Measurements from ENCODE around the gene MCC. TPM values are rescaled to one million over a fixed set of nuclear protein-coding genes. Genes with fewer than 3 reads are reported as not detected.

Gene MCC
- total RNA-seq, 2 donors from 2014 or later: 4.3 TPM

DNA sequence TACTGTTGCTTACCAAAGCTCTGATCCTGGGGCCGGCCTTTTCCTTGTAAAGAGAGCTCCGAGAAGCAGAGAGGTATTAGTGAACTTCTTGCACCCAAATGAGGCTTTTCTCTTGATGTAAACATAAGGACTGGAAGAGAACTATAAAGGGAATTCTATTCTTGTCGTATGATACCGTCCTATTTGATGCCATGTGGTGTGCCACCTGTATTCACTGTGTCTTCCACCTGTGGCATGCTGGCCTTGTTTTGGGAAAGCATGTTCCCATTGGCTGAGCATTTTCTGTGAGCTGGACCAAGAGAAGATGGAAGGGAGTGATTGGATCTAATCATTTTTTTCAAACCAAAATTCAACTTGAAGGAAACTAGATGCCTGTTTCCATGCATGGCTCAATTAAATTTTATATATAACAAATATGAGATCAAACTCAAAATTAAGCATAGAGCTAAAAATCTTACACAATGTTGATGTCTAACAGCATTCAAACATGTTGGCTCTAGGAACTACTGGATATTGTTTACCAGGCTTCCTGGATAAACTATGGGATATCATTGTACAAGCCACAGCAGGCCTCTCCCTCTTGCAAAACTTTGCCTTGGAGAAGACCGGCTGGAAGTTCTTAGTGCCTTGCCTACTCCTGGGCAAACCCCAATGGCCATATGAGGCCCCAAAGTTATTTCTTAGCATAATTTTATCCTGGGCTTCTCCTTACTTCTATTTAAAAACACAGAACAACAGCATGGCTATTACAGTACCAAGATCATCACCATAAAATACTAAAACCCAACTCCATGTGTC lies 168.8 kb downstream of the MCC start:
- H3K27me3 Mint-ChIP-seq: no peaks in the 10 kb centered on the region
- no peaks in the 10 kb centered on the region for H3K36me3 Mint-ChIP-seq (ENCODE audit: low read depth)
- no peak overlapping the region for H3K4me3 Mint-ChIP-seq
- ATAC-seq (replicated peaks): no peak
- no peaks in the 10 kb centered on the region for H3K4me1 Mint-ChIP-seq
- H3K27ac Mint-ChIP-seq: no peak overlapping the region
- no peaks in the 10 kb centered on the region for H3K9me3 Mint-ChIP-seq

DNA sequence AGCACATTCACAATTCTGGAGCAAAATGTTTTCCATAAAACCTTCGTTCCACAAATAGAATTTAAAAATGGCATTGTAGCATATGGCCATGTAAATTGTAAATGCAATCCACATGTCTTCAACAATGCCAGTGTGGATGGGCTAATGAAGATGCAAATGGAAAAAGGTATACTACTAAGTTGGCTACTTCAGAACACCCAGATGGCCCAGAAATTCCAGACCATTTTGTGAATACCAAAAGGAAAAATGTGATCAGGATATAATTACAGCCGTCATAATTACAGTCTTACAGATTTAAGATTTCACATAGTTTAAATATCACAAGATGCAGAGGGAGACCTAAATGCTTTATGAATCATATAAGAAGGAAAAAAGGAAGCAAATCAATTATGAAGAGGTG lies 170.6 kb downstream of the MCC start:
- Mint-ChIP-seq H3K36me3 (ENCODE audit: low read depth) (no peaks in the 10 kb centered on the region), H3K4me1 (no peaks in the 10 kb centered on the region), H3K4me3 (no peak overlapping the region), H3K27ac (no peak overlapping the region), H3K9me3 (no peaks in the 10 kb centered on the region), H3K27me3 (no peaks in the 10 kb centered on the region)
- ATAC-seq (replicated peaks): no peak

DNA sequence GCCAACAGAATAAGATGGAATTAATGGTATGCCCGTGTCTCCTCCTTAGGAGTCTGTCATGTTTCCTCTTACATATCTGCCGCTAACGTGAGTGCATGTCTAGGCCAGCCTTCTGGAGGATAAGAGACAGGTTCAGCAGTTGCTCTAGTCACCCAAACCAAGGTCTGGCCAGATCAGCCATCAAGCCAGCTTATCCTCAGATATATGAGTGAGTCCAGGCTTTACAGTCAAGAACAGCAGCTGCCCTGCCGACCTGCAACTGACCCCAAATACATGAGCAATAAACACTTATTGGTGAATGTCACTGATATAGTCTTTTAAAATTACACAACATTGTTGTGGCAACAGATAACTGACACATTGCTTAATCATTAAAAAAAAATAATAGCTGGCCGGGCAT lies 177.0 kb downstream of the MCC start:
- ATAC-seq (replicated peaks): no peak
- H3K27ac Mint-ChIP-seq: no peak overlapping the region
- no peaks in the 10 kb centered on the region for H3K9me3 Mint-ChIP-seq
- H3K36me3 Mint-ChIP-seq (ENCODE audit: low read depth): no peaks in the 10 kb centered on the region
- H3K27me3 Mint-ChIP-seq: peaks cover 16% of the 10 kb centered on the region
- H3K4me1 Mint-ChIP-seq: no peaks in the 10 kb centered on the region
- H3K4me3 Mint-ChIP-seq: no peak overlapping the region

DNA sequence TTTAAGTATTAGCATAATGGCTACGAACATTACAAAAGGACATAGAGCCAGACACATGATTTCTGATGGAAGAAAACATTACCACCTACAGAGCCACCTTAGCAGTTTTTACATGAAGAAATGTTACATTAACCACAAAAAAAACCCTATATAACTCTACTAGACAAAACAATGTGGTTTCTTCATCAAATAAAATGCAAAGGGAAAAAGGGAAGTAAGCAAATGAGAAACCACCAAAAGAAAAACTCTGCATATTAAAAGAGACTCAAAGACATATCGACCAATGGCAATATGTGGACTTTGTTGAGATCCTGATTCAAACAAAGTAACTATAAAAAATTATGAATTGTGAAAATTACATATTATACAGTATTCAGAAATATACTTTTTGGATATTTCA lies 186.1 kb downstream of the MCC start:
- Mint-ChIP-seq H3K36me3 (ENCODE audit: low read depth) (no peaks in the 10 kb centered on the region), H3K4me1 (no peaks in the 10 kb centered on the region), H3K4me3 (no peak overlapping the region), H3K9me3 (no peaks in the 10 kb centered on the region), H3K27ac (no peak overlapping the region), H3K27me3 (peaks cover 26% of the 10 kb centered on the region)
- no peak for ATAC-seq (replicated peaks)

DNA sequence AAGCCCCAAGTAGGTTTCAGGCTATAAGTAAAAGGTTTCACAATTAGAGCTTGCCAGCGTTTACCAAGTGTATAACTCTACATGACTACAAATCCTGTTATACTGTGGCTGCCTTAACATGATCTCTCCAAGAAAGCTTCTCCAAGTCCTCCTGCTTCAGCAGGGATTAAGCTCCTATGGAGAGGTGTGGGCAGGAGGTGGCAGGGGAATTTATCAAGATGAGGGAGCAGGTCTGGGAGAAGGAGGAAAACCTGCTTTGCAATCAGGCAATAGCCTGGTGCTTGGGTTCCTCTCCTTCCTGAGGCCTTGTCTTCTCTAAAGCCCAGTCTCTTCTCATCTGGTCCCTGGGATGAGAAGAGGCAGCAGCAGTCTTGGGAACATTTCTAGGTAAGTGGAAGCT lies 188.7 kb downstream of the MCC start:
- H3K4me3 Mint-ChIP-seq: no peak overlapping the region
- H3K4me1 Mint-ChIP-seq: peaks cover 5% of the 10 kb centered on the region
- no peak for ATAC-seq (replicated peaks)
- no peak overlapping the region for H3K27ac Mint-ChIP-seq
- no peaks in the 10 kb centered on the region for H3K36me3 Mint-ChIP-seq (ENCODE audit: low read depth)
- peaks cover 25% of the 10 kb centered on the region for H3K27me3 Mint-ChIP-seq
- H3K9me3 Mint-ChIP-seq: no peaks in the 10 kb centered on the region

DNA sequence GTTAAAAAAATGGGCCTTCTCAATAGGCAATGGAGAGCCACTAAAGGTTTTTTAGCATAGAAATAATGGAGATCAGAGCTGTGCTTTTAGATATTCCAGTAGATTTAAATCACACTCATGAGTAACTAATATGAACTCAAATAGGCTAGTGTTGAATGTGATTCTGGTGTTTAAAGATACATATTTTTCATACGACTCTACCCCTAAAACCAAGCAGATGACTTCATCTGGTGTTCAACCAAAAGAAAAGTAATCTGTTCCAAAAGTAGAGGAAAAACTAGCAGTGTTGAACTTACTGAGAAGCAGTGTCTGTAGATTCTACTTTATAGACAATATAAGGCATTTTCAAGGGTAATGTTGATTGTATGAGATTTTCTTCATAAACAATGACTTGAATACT lies 191.6 kb downstream of the MCC start:
- ATAC-seq (replicated peaks): no peak
- no peaks in the 10 kb centered on the region for H3K9me3 Mint-ChIP-seq

DNA sequence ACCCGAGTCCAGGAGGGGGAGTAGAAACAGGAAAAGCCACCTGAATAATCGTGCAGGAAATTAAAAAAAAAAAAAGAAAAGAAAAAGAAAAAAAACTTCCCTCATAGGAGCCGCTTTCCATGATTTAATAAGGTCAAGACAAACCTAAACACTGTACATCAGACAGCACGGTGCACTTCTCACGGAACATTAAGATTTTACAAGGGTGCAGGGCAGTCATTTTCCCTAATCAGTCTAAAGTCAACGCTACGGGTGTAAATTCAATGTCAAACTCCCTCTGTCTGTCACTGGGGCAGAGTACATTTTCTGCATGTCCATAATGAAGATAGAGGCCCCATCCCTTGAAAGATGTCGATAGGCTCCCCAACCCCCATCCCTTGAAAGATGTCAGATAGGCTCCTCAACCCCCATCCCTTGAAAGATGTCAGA lies 193.1 kb downstream of the MCC start:
- Mint-ChIP-seq H3K27ac (peak overlapping the region; percentile 58), H3K36me3 (ENCODE audit: low read depth) (no peaks in the 10 kb centered on the region), H3K4me3 (peak overlapping the region; percentile 83), H3K4me1 (peaks cover 12% of the 10 kb centered on the region), H3K9me3 (no peaks in the 10 kb centered on the region), H3K27me3 (peaks cover 16% of the 10 kb centered on the region)
- no peak for ATAC-seq (replicated peaks)

More for the DNA sequence above, 191.6 kb downstream of the MCC start:
- no peaks in the 10 kb centered on the region for H3K36me3 Mint-ChIP-seq (ENCODE audit: low read depth)
- H3K4me3 Mint-ChIP-seq: no peak overlapping the region
- peaks cover 12% of the 10 kb centered on the region for H3K4me1 Mint-ChIP-seq
- peaks cover 16% of the 10 kb centered on the region for H3K27me3 Mint-ChIP-seq
- no peak overlapping the region for H3K27ac Mint-ChIP-seq

DNA sequence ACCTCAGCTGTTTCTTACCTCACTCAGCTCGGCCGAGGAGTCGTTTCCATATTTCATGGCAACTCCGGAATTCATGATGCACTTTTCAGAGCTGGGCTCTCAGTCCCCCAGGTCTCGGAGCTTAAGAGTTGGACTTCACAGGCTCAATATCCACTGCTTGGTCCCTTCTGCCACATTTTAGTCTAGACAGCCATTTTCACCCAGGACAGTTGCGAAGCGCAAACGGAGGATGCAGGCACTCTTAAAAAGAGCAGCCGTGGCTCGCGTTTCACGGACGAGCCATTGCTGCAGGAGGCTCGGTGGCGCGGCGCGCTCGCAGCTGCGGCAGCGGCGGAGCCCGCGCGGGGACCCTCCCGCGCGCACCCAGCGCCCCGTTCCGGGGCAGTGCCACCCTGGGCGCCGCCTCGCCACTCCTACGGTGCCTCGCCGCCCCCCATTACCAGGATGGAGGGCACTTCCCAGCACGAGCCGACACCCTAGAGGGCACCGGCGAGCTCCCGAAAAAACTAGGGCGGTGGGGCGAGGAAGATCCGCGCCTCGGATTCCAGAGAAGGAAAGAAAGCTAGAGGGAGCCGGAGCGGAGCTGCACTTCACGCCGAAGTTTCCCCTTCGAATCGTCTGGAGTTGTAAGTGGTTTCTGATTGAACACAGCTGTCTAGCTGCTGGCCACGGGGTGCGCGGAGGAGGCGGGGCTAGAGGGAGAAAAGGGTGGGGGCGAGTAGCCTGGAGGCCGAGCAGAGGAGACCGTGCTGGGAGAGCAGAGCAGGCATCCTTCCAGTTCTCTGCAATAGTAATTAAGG lies 193.7 kb downstream of the MCC start:
- peak; percentile 96 for ATAC-seq (replicated peaks)
- peak overlapping the region; percentile 83 for H3K4me3 Mint-ChIP-seq
- H3K27me3 Mint-ChIP-seq: peaks cover 16% of the 10 kb centered on the region
- H3K4me1 Mint-ChIP-seq: peaks cover 12% of the 10 kb centered on the region
- H3K36me3 Mint-ChIP-seq (ENCODE audit: low read depth): no peaks in the 10 kb centered on the region
- peak overlapping the region; percentile 58 for H3K27ac Mint-ChIP-seq
- no peaks in the 10 kb centered on the region for H3K9me3 Mint-ChIP-seq

DNA sequence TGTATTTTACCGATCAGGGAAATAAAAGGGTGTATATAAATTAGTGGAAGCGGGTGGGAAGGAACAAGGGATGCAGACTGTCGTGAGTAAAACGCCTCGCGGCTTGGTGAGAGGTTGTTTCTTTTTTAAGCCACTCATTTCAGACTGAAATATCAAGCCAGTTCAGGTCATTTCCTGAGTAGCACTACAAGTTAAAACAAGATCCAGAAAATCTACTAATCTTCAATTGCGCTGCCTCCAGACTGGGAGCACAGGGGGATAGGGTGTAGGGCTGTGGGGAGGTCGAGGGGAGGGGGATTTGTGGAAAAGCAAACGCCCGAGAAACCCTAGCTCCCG lies 194.3 kb downstream of the MCC start:
- H3K4me3 Mint-ChIP-seq: peak overlapping the region; percentile 83
- H3K4me1 Mint-ChIP-seq: peaks cover 12% of the 10 kb centered on the region
- H3K27me3 Mint-ChIP-seq: peaks cover 16% of the 10 kb centered on the region
- no peak overlapping the region for H3K27ac Mint-ChIP-seq
- H3K9me3 Mint-ChIP-seq: no peaks in the 10 kb centered on the region
- ATAC-seq (replicated peaks): peak; percentile 51
- no peaks in the 10 kb centered on the region for H3K36me3 Mint-ChIP-seq (ENCODE audit: low read depth)

DNA sequence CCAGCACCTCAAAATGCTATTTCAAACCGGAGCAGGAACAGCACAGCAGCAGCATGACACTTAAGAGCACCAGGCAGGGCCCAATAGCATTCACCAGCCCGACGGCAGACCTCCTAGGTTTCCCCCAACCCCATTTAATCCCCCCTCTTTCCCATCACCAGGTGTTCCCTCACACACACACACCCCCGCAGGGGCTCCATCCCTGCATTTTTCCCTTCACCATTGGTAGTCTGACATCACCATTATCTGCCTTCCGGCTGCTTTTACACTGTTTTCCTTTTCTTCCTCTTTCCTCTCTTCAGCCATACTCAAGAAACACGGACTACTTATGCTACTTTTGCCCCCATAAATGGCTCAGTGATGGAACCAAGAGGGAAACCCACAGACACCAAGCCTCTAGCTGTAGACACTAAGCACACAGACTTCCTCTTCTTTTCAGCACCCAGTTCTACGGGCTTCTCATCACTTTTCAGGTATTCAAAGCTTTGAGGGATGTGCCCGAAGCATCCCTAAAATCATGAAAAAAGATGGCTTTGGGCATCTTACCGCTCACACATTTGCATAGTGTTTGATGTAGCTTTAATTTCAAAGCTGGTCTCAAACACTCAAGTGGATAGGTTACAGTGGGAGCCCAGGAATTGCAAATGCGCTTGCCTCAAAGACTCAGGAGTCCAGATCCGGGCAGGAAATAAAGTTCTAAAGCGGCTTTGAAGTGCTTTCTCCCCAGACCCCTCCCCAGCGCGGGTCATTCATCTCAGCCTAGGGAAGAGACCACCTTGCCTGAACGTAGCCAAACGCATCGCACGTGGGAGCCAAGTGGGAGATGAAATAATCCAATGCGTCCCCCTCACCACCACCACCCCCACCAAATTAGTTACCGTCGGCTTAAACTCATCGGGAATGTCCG lies 194.9 kb downstream of the MCC start:
- H3K27me3 Mint-ChIP-seq: peaks cover 12% of the 10 kb centered on the region
- no peaks in the 10 kb centered on the region for H3K9me3 Mint-ChIP-seq
- no peak for ATAC-seq (replicated peaks)
- peaks cover 12% of the 10 kb centered on the region for H3K4me1 Mint-ChIP-seq
- H3K27ac Mint-ChIP-seq: no peak overlapping the region
- H3K4me3 Mint-ChIP-seq: peak overlapping the region; percentile 83
- H3K36me3 Mint-ChIP-seq (ENCODE audit: low read depth): no peaks in the 10 kb centered on the region

DNA sequence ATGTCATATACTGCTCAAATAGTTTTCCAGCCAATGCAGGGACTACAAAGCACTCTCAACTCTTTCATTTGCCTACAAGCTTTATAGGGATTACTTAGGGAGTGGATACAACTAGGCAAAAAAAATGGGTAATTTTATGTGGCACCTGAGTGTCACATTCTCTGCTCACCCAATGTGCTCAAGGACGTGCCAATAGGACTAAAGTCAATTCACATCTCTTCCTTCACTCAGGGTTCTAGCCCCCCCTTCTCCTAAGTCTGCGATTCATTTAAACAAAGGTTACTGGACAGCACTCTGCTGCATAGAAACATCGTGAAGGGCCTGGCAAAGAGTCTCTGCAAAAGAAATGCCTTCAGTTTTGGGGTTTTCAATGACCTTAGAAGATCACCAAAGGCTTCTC lies 195.8 kb downstream of the MCC start:
- H3K27ac Mint-ChIP-seq: no peak overlapping the region
- peaks cover 5% of the 10 kb centered on the region for H3K27me3 Mint-ChIP-seq
- peaks cover 12% of the 10 kb centered on the region for H3K4me1 Mint-ChIP-seq
- H3K36me3 Mint-ChIP-seq (ENCODE audit: low read depth): no peaks in the 10 kb centered on the region
- no peak for ATAC-seq (replicated peaks)
- H3K9me3 Mint-ChIP-seq: no peaks in the 10 kb centered on the region
- peak overlapping the region; percentile 83 for H3K4me3 Mint-ChIP-seq

DNA sequence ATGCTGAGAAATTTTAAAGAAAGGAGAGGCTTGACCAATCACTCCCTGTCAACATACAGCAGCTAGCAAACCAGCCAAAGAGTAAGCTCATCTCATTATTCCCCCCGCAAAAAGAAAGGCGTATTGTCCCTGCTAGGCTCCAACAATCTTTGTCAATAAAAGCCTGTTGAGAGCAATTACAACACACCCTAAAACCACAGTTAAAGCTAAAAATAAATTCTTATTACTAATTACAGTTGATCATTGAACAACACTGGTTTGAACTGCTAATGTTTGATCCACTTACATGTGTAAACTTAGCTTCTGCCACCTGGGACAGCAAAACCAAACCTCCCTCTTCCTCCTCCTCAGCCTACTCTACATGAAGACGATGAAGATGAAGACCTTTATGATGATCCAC lies 204.7 kb downstream of the MCC start:
- no peaks in the 10 kb centered on the region for H3K4me1 Mint-ChIP-seq
- no peaks in the 10 kb centered on the region for H3K27me3 Mint-ChIP-seq
- H3K36me3 Mint-ChIP-seq (ENCODE audit: low read depth): no peaks in the 10 kb centered on the region
- no peak overlapping the region for H3K4me3 Mint-ChIP-seq
- no peak for ATAC-seq (replicated peaks)
- no peaks in the 10 kb centered on the region for H3K9me3 Mint-ChIP-seq
- no peak overlapping the region for H3K27ac Mint-ChIP-seq

DNA sequence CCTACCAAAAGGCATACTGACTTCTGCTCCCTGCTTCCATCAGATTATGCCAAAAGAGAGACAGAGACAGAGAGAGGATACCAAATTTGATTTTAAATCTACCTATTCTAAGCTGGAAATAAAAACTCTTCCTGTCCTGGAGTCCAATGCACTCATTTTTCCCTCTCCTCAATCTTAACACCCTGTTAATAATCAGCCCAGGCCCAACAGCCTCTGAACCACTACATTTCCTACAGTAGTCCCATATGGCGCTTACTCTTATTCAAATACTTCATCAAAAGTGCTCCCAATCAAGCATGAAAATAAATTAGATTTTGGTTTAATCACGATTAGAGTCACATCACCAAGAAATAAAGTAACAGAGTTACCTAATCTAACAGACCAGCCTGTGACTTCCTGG lies 205.8 kb downstream of the MCC start:
- Mint-ChIP-seq H3K4me1 (no peaks in the 10 kb centered on the region), H3K27me3 (no peaks in the 10 kb centered on the region), H3K4me3 (no peak overlapping the region), H3K27ac (no peak overlapping the region), H3K9me3 (no peaks in the 10 kb centered on the region), H3K36me3 (ENCODE audit: low read depth) (no peaks in the 10 kb centered on the region)
- ATAC-seq (replicated peaks): no peak

DNA sequence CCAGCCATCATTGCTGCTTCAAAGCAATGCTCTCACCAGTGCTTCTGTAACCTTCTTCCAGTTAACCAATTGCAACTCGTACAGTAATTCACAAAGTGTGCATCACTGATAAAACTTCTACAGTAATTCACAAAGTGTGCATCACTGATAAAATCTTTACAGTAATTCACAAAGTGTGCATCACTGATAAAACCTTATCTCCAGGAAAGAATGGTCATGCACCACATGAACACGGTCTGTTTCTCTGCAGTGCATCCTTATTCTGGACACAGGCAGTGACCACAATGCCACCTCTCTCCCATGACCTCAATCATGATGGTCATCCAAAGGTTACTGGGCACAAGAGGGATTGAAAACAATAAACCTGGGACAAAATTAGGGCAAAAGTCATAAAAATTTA lies 207.1 kb downstream of the MCC start:
- H3K27me3 Mint-ChIP-seq: no peaks in the 10 kb centered on the region
- H3K4me3 Mint-ChIP-seq: no peak overlapping the region
- no peak overlapping the region for H3K27ac Mint-ChIP-seq
- H3K9me3 Mint-ChIP-seq: no peaks in the 10 kb centered on the region
- H3K4me1 Mint-ChIP-seq: no peaks in the 10 kb centered on the region
- H3K36me3 Mint-ChIP-seq (ENCODE audit: low read depth): no peaks in the 10 kb centered on the region
- ATAC-seq (replicated peaks): no peak
